ENCODE measurements around the gene SGK1. TPM values are rescaled to one million over a fixed set of nuclear protein-coding genes. Genes with fewer than 3 reads are reported as not detected.

The SGK1 gene
- total RNA-seq, 3 donors from 2014 or later (not counting 1 experiment from before 2014, with no cell fraction given) = 31.8 to 89.6 (median 33.3) TPM

GRCh38 chr6:134352786-134353480, 35.0 kb upstream of the SGK1 start:
- Histone ChIP-seq H3K27ac (ENCODE audit: low read length) (no peak overlapping the region), H3K36me3 (ENCODE audit: control insufficient read depth, insufficient read depth, low read length) (no peaks in the 10 kb centered on the region), H3K4me3 (ENCODE audit: low read length) (no peak overlapping the region), H3K27me3 (ENCODE audit: control insufficient read depth, insufficient read depth, low read length) (no peaks in the 10 kb centered on the region), H3K9me3 (ENCODE audit: control insufficient read depth, insufficient read depth, low read length) (peaks cover 6% of the 10 kb centered on the region), H3K4me1 (ENCODE audit: control insufficient read depth, insufficient read depth, low read length) (no peaks in the 10 kb centered on the region)
- Mint-ChIP-seq H3K4me3 (no peak overlapping the region), H3K27ac (no peak overlapping the region), H3K27me3 (ENCODE audit: low read depth in 2 of 2) (peaks cover 0 to 3% of the 10 kb centered on the region in 2 donors), H3K36me3 (no peaks in the 10 kb centered on the region), H3K9me3 (no peaks in the 10 kb centered on the region), H3K4me1 (no peaks in the 10 kb centered on the region)
- 73% methylated on average over 3 of the region's 4 CpGs for WGBS (ENCODE audit: insufficient coverage)
- DNase-seq (no peak), ATAC-seq (no peak)
- TF ChIP-seq CTCF (IDR thresholded peaks at IDR 0.05) = no peak
- intact Hi-C loops (cut with micrococcal nuclease) = no loop called here

- H3K4me1 Mint-ChIP-seq = no peaks in the 10 kb centered on the region
- peaks cover 6% of the 10 kb centered on the region for H3K9me3 ChIP-seq (ENCODE audit: control insufficient read depth, insufficient read depth, low read length)
- no peaks in the 10 kb centered on the region for H3K27me3 ChIP-seq (ENCODE audit: control insufficient read depth, insufficient read depth, low read length)
- H3K4me3 ChIP-seq (ENCODE audit: low read length) = no peak overlapping the region
- H3K9me3 Mint-ChIP-seq = no peaks in the 10 kb centered on the region
- peak in 1 of 2 donors; percentile 41 for DNase-seq
- no peak for TF ChIP-seq CTCF (IDR thresholded peaks at IDR 0.05)
- H3K4me3 Mint-ChIP-seq = no peak overlapping the region
- H3K4me1 ChIP-seq (ENCODE audit: control insufficient read depth, insufficient read depth, low read length) = no peaks in the 10 kb centered on the region
- intact Hi-C loops (cut with micrococcal nuclease) = no loop called here
- no peaks in the 10 kb centered on the region for H3K36me3 Mint-ChIP-seq
- 56% methylated on average over 7 of the region's 7 CpGs for WGBS (ENCODE audit: insufficient coverage)
- H3K27ac ChIP-seq (ENCODE audit: low read length) = no peak overlapping the region
- ATAC-seq = no peak
- peaks cover 0 to 3% of the 10 kb centered on the region in 2 donors for H3K27me3 Mint-ChIP-seq (ENCODE audit: low read depth in 2 of 2)
- no peaks in the 10 kb centered on the region for H3K36me3 ChIP-seq (ENCODE audit: control insufficient read depth, insufficient read depth, low read length)
- no peak overlapping the region for H3K27ac Mint-ChIP-seq
Observed at GRCh38 chr6:134351615-134352474, 33.9 kb upstream of the SGK1 start.

GRCh38 chr6:134347885-134348805, 30.2 kb upstream of the SGK1 start:
- peaks cover 0 to 3% of the 10 kb centered on the region in 2 donors for H3K27me3 Mint-ChIP-seq (ENCODE audit: low read depth in 2 of 2)
- no peak overlapping the region for H3K27ac Mint-ChIP-seq

More at GRCh38 chr6:134347885-134348805, 30.2 kb upstream of the SGK1 start:
- intact Hi-C loops (cut with micrococcal nuclease) = no loop called here
- Histone ChIP-seq H3K4me3 (ENCODE audit: low read length) (no peak overlapping the region), H3K4me1 (ENCODE audit: control insufficient read depth, insufficient read depth, low read length) (peaks cover 5% of the 10 kb centered on the region), H3K27ac (ENCODE audit: low read length) (no peak overlapping the region), H3K27me3 (ENCODE audit: control insufficient read depth, insufficient read depth, low read length) (no peaks in the 10 kb centered on the region), H3K9me3 (ENCODE audit: control insufficient read depth, insufficient read depth, low read length) (no peaks in the 10 kb centered on the region), H3K36me3 (ENCODE audit: control insufficient read depth, insufficient read depth, low read length) (no peaks in the 10 kb centered on the region)
- no peak for DNase-seq
- WGBS (ENCODE audit: insufficient coverage) = 94% methylated on average over 22 of the region's 22 CpGs
- no peaks in the 10 kb centered on the region for H3K36me3 Mint-ChIP-seq
- H3K9me3 Mint-ChIP-seq = no peaks in the 10 kb centered on the region
- no peak overlapping the region for H3K4me3 Mint-ChIP-seq
- ATAC-seq = no peak
- no peak for TF ChIP-seq CTCF (IDR thresholded peaks at IDR 0.05)
- no peaks in the 10 kb centered on the region for H3K4me1 Mint-ChIP-seq
